ENCODE results near the gene VPS9D1.

Gene VPS9D1

GRCh38 chr16:89658221-89658879 lies 62.3 kb downstream of the VPS9D1 start:
- peak; percentile 60 for DNase-seq

DNA sequence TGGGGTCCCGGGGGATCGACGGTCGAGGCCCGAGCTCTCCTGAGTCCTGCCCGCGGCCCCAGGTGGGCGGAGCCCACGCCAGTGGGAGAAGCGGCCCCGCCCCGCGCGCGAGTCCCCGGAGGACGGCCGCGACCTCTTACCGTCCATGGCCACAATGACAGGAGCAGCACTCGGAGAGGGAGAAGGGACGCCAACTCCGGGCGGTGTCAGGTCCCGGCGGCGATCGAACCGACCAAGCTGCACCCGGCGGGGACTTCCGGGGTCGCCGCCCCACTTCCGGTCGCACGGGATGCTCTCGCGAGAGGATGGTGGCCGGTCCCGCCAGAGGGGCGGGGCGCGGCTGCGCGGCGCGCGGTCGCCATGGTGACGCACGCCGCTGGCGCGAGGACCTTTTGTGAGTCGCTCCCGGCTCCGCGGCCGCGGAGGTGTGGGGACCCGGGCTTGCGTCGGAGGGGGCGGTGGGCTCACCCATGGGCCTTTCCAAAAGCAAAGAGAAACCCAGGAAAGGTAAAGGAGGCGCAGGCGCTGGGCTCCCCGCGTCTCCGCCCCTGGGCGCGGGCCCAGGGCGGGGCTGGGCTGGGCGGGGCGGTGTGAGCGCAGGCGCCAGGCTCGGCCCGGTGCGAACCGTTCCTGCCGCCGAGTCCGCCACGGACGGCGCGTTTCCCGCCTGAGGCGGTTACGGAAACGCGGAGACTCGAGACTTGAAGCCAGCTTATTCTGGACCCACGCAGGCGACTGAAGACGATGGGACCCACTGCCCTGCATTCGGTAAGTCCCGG lies 63.1 kb downstream of the VPS9D1 start, which contains the start of the genes CHMP1A and SPATA33:
Gene CHMP1A (minus strand): TSS at position 267 of the 779 bp plus-strand sequence. CDS start 120 bp downstream, at position 147.
Gene SPATA33 (plus strand): TSS at position 395 of the 779 bp plus-strand sequence. CDS start 76 bp downstream, at position 471.
- DNase-seq = peak; percentile 94
